Memory B cell (primary cell): Measurements from ENCODE around the gene HSPH1.

ENCODE experiments used
- ATAC-seq: fragments of 150-1000 bp; cut with Tn5 transposase; 2 replicates; pipeline ENCODE4 v1.10.0; 2021; ENCODE audit warnings: low read depth, mild to moderate bottlenecking, moderate library complexity
- DNase-seq, 2 donors: peaks; one replicate each; pipeline ENCODE4 v3.0.0; 2022; ENCODE audit warnings: low spot score in 2 of 2
- H3K27ac Mint-ChIP-seq: one replicate; pipeline ENCODE4 v1.8.0; 2022; ENCODE audit warnings: mild to moderate bottlenecking, moderate library complexity, mixed read lengths
- H3K27me3 Mint-ChIP-seq: one replicate; pipeline ENCODE4 v1.8.0; 2022; ENCODE audit warnings: mixed read lengths
- H3K36me3 Mint-ChIP-seq: one replicate; pipeline ENCODE4 v1.8.0; 2022; ENCODE audit warnings: mild to moderate bottlenecking, mixed read lengths
- H3K4me1 Mint-ChIP-seq: one replicate; pipeline ENCODE4 v1.8.0; 2022; ENCODE audit warnings: mixed read lengths
- H3K4me3 Mint-ChIP-seq: one replicate; pipeline ENCODE4 v1.8.0; 2022; ENCODE audit warnings: mild to moderate bottlenecking, moderate library complexity, mixed read lengths
- H3K9me3 Mint-ChIP-seq: one replicate; pipeline ENCODE4 v1.8.0; 2022; ENCODE audit warnings: mixed read lengths

Gene HSPH1

GRCh38 chr13:31161557-31162150 lies at the start of gene HSPH1:
Gene HSPH1, minus strand, starts transcription at chr13:31161904. Its CDS starts 322 bp downstream, at chr13:31161582.
- peak in 1 of 2 donors; percentile 98 for DNase-seq
- Mint-ChIP-seq H3K36me3 (peaks cover 5% of the 10 kb centered on the region), H3K9me3 (no peaks in the 10 kb centered on the region), H3K4me1 (peaks cover 31% of the 10 kb centered on the region), H3K27ac (peak within 1 kb of the TSS; percentile 100), H3K27me3 (no peaks in the 10 kb centered on the region), H3K4me3 (peak within 1 kb of the TSS; percentile 86)
- peak; percentile 71 for ATAC-seq

GRCh38 chr13:31209841-31210210 lies 48.1 kb upstream of the HSPH1 start:
- Mint-ChIP-seq H3K27ac (no peak overlapping the region), H3K4me1 (peaks cover 8% of the 10 kb centered on the region), H3K9me3 (no peaks in the 10 kb centered on the region), H3K4me3 (no peak overlapping the region), H3K36me3 (no peaks in the 10 kb centered on the region), H3K27me3 (no peaks in the 10 kb centered on the region)
- no peak for ATAC-seq
- no peak for DNase-seq

- DNase-seq (no peak), ATAC-seq (no peak)
- H3K4me3 Mint-ChIP-seq: no peak overlapping the region
Measured at GRCh38 chr13:31209172-31209840, 47.6 kb upstream of the HSPH1 start.

GRCh38 chr13:31208559-31209122 lies 46.9 kb upstream of the HSPH1 start:
- H3K4me3 Mint-ChIP-seq: no peak overlapping the region

More at GRCh38 chr13:31209172-31209840, 47.6 kb upstream of the HSPH1 start:
- no peaks in the 10 kb centered on the region for H3K9me3 Mint-ChIP-seq
- H3K27me3 Mint-ChIP-seq: no peaks in the 10 kb centered on the region
- H3K27ac Mint-ChIP-seq: no peak overlapping the region
- H3K36me3 Mint-ChIP-seq: no peaks in the 10 kb centered on the region
- H3K4me1 Mint-ChIP-seq: peaks cover 8% of the 10 kb centered on the region

GRCh38 chr13:31207661-31208552 lies 46.2 kb upstream of the HSPH1 start:
- Mint-ChIP-seq H3K4me3 (no peak overlapping the region), H3K4me1 (peaks cover 7% of the 10 kb centered on the region), H3K27ac (no peak overlapping the region), H3K27me3 (no peaks in the 10 kb centered on the region), H3K9me3 (no peaks in the 10 kb centered on the region), H3K36me3 (no peaks in the 10 kb centered on the region)
- no peak for DNase-seq
- no peak for ATAC-seq

More at GRCh38 chr13:31208559-31209122, 46.9 kb upstream of the HSPH1 start:
- H3K27me3 Mint-ChIP-seq: no peaks in the 10 kb centered on the region
- no peak overlapping the region for H3K27ac Mint-ChIP-seq
- no peaks in the 10 kb centered on the region for H3K36me3 Mint-ChIP-seq
- DNase-seq (no peak), ATAC-seq (no peak)
- H3K9me3 Mint-ChIP-seq: no peaks in the 10 kb centered on the region
- peaks cover 8% of the 10 kb centered on the region for H3K4me1 Mint-ChIP-seq

GRCh38 chr13:31204592-31204991 lies 42.9 kb upstream of the HSPH1 start:
- ATAC-seq (no peak), DNase-seq (no peak)
- Mint-ChIP-seq H3K27me3 (no peaks in the 10 kb centered on the region), H3K27ac (no peak overlapping the region), H3K4me3 (no peak overlapping the region), H3K4me1 (peaks cover 13% of the 10 kb centered on the region), H3K9me3 (no peaks in the 10 kb centered on the region), H3K36me3 (no peaks in the 10 kb centered on the region)

- no peaks in the 10 kb centered on the region for H3K27me3 Mint-ChIP-seq
- H3K9me3 Mint-ChIP-seq: no peaks in the 10 kb centered on the region
- no peak overlapping the region for H3K27ac Mint-ChIP-seq
- DNase-seq (no peak), ATAC-seq (no peak)
- H3K4me3 Mint-ChIP-seq: peak overlapping the region; percentile 79
- no peaks in the 10 kb centered on the region for H3K36me3 Mint-ChIP-seq
- H3K4me1 Mint-ChIP-seq: peaks cover 12% of the 10 kb centered on the region
Measured at GRCh38 chr13:31201341-31202031, 39.8 kb upstream of the HSPH1 start.

GRCh38 chr13:31200637-31200971 lies 38.9 kb upstream of the HSPH1 start:
- H3K9me3 Mint-ChIP-seq: no peaks in the 10 kb centered on the region
- H3K27ac Mint-ChIP-seq: peak overlapping the region; percentile 32
- no peak for DNase-seq
- peaks cover 12% of the 10 kb centered on the region for H3K4me1 Mint-ChIP-seq
- no peaks in the 10 kb centered on the region for H3K27me3 Mint-ChIP-seq
- ATAC-seq: peak; percentile 16
- no peaks in the 10 kb centered on the region for H3K36me3 Mint-ChIP-seq
- H3K4me3 Mint-ChIP-seq: peak overlapping the region; percentile 79

GRCh38 chr13:31199849-31200636 lies 38.3 kb upstream of the HSPH1 start, which contains the start of gene B3GLCT:
Gene B3GLCT, plus strand, starts transcription at chr13:31199975. Its CDS starts 110 bp downstream, at chr13:31200085.
- Mint-ChIP-seq H3K4me1 (peaks cover 12% of the 10 kb centered on the region), H3K9me3 (no peaks in the 10 kb centered on the region), H3K4me3 (peak within 1 kb of the TSS; percentile 91), H3K27me3 (no peaks in the 10 kb centered on the region), H3K36me3 (peaks cover 4% of the 10 kb centered on the region), H3K27ac (peak within 1 kb of the TSS; percentile 93)
- peak; percentile 86 to 89 for DNase-seq
- ATAC-seq: peak; percentile 72

- Mint-ChIP-seq H3K4me1 (peaks cover 12% of the 10 kb centered on the region), H3K9me3 (no peaks in the 10 kb centered on the region), H3K4me3 (peak overlapping the region; percentile 91), H3K27ac (peak overlapping the region; percentile 93), H3K27me3 (no peaks in the 10 kb centered on the region), H3K36me3 (peaks cover 4% of the 10 kb centered on the region)
- ATAC-seq: peak; percentile 18
- DNase-seq: no peak
Measured at GRCh38 chr13:31199527-31199848, 37.8 kb upstream of the HSPH1 start.

GRCh38 chr13:31198519-31198918 lies 36.8 kb upstream of the HSPH1 start:
- ATAC-seq: no peak
- H3K9me3 Mint-ChIP-seq: no peaks in the 10 kb centered on the region
- H3K4me3 Mint-ChIP-seq: peak overlapping the region; percentile 45
- peaks cover 12% of the 10 kb centered on the region for H3K4me1 Mint-ChIP-seq
- H3K27me3 Mint-ChIP-seq: no peaks in the 10 kb centered on the region
- peaks cover 4% of the 10 kb centered on the region for H3K36me3 Mint-ChIP-seq
- no peak for DNase-seq
- H3K27ac Mint-ChIP-seq: no peak overlapping the region

- Mint-ChIP-seq H3K4me1 (peaks cover 12% of the 10 kb centered on the region), H3K4me3 (no peak overlapping the region), H3K27me3 (peaks cover 2% of the 10 kb centered on the region), H3K36me3 (peaks cover 4% of the 10 kb centered on the region), H3K9me3 (no peaks in the 10 kb centered on the region), H3K27ac (no peak overlapping the region)
- no peak for ATAC-seq
- DNase-seq: no peak
Measured at GRCh38 chr13:31196992-31197391, 35.3 kb upstream of the HSPH1 start.

GRCh38 chr13:31195616-31196015 lies 33.9 kb upstream of the HSPH1 start:
- H3K4me1 Mint-ChIP-seq: peaks cover 6% of the 10 kb centered on the region
- DNase-seq (no peak), ATAC-seq (no peak)
- peaks cover 4% of the 10 kb centered on the region for H3K36me3 Mint-ChIP-seq
- H3K27me3 Mint-ChIP-seq: peaks cover 5% of the 10 kb centered on the region
- no peak overlapping the region for H3K4me3 Mint-ChIP-seq
- H3K27ac Mint-ChIP-seq: no peak overlapping the region
- H3K9me3 Mint-ChIP-seq: no peaks in the 10 kb centered on the region
